NCI-H146 treated with DMSO at 0.1 percent for 48 hours (cell line): ENCODE data around the gene CDYL2.
A peak's percentile ranks its signal among the peaks of the same experiment; 100 is the strongest.
"Not testable (repeated sequence)": the region's sequence is repeated elsewhere in the genome, so short reads cannot be mapped to it uniquely, and the experiment has no call there.

Source experiments
- DNase-seq: peaks from one replicate; lab custom pipeline; 2025; ENCODE audit not compliant: unreplicated experiment; lab: John Stamatoyannopoulos, UW

The CDYL2 gene, protein sequence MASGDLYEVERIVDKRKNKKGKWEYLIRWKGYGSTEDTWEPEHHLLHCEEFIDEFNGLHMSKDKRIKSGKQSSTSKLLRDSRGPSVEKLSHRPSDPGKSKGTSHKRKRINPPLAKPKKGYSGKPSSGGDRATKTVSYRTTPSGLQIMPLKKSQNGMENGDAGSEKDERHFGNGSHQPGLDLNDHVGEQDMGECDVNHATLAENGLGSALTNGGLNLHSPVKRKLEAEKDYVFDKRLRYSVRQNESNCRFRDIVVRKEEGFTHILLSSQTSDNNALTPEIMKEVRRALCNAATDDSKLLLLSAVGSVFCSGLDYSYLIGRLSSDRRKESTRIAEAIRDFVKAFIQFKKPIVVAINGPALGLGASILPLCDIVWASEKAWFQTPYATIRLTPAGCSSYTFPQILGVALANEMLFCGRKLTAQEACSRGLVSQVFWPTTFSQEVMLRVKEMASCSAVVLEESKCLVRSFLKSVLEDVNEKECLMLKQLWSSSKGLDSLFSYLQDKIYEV

DNA sequence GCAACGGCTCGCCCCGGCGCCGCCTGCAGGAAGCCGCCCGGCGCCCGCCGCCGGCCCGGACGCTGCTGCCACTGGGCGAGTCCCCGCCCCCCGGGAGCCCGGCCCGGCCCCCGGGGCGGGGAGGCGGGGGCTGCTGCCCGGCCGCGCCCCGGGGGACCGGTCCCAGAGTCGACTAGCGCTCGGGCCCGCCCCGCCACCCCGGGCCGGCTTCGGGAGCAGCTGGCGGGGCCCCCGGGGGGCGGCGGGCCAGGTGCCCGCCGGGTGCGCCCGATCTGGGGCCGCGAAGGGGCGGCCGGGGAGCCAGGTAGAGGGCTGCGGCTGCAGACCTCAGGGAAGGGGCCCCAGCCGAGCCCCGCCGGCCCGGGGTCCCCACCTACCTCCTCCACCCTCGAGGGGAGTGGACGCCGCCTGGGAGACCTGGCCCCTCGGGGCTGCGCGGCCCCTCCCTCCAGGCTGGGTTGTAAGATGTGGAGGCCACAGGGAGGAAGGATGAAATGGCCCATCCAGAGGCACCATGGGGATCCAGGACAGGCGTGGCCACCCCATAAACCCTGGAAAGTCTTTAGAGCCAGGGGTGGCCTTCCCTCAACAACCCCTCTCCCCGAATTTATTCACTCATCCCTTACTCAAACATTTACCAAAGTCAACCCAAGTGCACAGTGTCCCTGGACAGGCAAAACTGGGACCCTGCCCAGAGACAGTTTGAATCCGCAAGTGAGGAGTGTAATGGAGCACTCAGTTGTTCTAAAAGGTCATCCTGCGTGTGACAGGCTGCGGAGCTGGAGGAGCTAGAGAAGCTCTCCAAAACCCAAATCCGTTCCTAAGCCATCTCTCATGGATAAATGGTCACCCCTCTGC lies at the start of gene CDYL2:
TSS of gene CDYL2 (minus strand) at position 73 of the 858 bp plus-strand sequence. CDS start 425 bp downstream, outside the sequence.
- DNase-seq: no peak

DNA sequence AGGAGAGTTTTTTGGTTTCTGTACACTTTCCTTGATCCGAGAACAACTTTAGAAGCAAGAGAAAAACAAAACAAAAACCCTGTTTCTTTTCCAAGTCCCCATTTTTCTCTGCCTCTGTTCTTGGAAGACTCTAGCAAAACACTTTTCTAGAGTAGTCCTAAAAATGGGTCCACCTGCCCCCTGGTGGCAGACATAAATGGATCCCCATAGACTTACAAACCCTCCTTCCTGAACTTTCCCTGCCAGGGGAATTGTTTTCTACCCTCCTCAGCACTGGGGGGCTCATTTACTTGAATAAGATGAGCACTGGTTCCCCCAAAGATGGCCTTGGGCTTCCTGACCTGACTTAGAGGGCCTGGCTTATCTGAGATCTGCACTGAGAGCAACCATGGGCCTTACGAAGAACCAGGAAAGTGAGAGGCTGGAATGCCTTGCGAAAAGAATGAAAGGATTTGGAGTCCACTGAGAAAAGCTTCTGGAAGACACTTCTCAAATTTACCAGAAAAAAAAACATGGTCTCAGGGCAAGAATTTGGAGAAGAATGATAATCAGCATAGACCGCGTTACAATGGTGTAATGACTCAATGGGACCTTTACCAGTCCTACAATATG lies 48.0 kb upstream of the CDYL2 start:
- no peak for DNase-seq

DNA sequence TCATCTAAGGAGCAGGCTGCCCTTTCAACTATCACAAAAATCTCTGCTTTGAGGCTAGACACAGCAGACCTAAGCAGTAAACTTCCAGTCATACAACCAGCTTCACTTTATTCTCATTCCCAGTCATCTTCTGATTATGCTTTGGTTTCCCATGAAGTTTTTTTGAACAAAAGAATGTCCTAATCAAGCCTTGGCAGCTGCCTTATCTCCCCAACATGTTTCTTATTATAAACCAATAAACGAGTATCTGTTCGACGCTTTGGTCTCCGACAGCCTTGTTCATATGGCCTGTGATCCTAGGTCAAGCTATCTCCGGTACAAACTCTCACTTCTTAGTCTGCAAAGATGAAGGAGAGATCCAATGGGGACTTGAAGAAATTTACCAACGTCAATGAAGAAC lies 47.4 kb upstream of the CDYL2 start:
- DNase-seq: no peak

DNA sequence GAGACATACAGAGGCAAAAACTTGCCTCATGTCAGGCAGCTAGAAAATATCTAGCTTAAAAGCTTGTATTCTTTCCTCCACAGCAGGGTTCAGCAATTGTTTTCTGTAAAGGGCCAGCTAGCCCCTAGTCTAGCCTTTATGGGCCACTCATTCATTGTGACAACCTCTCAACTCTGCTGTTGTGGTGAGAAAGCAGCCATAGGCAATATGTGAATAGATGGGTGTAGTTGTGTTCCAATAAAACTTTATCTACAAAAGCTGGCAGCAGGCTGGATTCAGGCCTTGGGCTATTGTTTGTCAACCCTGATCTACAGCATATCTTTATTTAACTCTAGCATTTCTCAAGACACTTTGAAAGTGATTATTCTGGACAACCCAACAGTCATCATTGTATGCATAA lies 46.4 kb upstream of the CDYL2 start:
- no peak for DNase-seq

DNA sequence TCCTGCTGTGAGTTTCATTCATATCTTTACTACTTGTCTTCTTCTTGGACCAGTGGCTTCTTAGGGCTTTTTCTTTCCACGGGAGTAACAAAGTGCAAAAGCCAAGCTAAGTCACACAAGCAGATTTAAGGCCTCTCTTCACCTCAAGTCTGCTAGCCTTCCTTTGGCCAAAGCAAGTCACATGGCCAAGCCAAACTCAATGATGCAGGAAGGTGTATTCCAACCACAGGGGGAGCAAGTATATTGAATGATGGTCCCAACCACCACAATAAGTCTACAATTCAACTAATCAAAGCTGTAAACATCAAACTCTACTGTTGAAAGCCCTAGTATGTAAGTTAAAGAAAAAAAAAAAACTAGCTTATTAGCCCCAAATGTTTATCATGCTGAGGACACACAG lies 44.5 kb upstream of the CDYL2 start:
- no peak for DNase-seq

DNA sequence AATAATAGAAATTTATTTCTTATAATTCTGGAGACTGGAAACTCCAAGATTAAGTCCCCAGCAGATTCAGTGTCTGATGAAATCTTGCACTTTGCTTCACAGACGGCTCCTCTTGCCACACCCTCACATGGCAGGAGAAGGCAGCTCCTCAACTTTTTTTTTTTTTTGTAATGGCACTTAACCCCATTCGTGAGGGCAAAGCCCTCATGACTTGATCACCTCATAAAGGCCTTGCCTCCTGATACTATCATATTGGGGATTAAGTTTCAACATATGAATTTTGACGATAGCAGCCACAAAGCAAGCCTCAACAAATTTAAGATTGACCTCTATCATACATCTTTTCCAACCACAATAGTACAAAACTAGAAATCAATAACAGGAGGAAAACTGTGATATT lies 42.3 kb upstream of the CDYL2 start:
- DNase-seq: no peak

DNA sequence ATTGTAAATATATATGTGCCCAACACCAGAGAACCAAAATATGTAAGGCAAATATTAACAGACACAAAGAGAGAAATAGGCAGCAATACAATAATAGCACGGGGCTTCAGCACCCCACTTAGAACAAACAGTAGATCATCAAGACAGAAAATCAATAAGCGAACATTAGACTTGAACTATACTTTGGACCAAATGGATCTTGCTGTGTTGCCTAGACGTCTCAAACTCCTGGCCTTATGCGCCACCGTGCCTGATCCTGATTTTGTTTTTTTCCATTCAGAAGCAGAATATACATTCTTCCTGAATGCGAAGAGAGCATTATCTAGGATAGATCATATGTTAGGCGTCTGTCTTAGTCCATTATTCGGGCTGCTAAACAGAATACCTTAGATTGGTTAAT lies 41.9 kb upstream of the CDYL2 start:
- DNase-seq: no peak

DNA sequence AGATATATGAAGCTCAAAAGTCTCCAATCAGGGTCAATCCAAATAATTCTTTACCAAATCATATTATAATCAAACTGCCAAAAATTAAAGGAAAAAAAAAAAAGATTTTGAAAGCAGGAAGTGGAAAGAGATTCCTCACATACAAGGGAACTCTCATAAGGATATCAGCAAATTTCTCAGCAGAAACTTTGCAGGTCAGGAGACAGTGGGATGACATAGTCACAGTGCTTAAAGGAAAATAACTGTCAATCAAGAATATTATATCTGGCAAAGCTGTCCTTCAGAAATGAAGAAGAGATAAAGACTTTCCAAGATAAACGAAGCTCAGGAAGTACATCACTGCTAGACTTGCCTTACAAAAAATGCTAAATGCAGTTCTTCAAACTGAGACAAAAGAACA lies 40.0 kb upstream of the CDYL2 start:
- no peak for DNase-seq

DNA sequence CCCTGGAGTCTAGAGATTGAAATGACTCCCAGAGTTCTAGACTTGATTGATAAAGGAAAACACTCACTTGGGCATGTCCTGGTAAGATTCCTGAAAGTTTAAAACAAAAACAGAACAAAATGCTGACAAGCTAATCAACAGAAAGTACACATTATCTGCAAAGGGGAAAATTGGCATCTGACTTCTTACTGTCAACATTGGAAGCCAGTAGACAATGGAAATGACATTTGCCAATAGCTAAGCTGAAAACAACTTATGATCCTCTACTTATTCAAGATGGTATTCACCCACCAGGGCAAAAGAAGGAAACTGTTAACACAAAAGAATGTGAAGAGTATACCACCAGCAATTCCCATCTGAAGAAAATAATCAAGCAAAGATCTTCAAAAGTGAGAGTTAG lies 36.8 kb upstream of the CDYL2 start:
- DNase-seq: no peak

DNA sequence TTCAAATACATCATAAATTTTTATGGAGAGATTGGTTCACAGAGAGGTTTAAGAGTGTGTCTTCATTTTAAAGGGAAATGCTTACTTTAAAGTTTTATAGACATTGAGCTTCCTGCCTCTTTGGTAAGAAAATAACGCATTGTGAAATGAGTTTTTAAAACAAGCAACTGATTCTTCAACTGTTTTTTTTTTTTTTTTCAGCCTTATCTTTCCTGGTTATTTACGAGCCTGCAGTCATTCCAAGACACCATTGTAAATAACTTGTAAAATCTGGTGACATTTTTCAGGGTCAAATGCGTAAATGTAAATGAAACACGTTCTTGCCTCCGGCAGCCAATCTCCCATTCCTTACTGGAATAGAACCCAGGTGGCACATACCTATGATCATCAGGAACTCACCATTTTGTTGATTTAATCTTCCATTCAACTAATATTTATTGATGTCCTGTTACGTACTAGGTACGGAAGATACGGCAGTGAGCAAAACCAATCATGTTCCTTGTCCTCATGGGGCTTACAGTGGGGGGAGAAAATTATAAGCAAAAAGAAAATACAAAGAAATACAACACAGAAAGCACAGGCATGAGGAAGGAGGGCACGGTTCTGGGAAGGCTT lies 33.2 kb upstream of the CDYL2 start:
- DNase-seq: no peak

DNA sequence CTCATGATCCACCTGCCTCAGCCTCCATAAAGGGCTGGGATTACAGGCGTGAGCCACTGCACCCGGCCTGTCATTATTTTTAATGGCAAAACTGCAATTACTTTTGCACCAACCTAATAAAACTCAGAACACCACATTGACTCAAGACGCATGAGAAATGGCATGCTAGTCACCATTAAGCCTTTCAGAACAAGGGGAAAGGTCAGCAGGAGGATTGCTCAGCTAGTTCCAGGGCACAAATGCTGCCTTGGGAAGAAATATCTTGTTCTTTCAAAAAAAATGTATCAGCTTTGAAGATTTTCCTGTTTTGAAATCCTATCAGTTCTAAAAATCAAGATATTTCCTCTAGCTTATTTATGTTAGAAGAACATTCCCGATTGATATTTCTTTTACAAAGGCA lies 32.4 kb upstream of the CDYL2 start:
- no peak for DNase-seq

DNA sequence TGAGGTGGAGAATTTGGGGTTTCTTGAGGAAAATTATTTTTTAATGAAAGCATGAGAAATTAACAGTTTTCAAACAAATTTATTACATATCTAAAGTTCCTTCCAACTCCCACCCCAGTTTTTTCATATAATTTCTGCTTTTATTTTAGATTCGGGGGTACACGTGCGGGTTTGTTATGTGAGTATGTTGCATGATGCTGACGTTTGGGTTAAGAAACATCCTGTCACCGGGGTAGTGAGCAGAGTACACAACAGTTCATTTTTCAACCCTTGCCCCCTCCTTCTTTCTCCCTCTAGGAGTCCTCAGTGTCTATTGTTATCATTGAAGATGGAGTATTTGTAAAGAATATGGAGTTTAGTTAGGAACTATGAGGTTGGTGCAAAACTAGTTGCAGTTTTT lies 31.8 kb upstream of the CDYL2 start:
- no peak for DNase-seq

DNA sequence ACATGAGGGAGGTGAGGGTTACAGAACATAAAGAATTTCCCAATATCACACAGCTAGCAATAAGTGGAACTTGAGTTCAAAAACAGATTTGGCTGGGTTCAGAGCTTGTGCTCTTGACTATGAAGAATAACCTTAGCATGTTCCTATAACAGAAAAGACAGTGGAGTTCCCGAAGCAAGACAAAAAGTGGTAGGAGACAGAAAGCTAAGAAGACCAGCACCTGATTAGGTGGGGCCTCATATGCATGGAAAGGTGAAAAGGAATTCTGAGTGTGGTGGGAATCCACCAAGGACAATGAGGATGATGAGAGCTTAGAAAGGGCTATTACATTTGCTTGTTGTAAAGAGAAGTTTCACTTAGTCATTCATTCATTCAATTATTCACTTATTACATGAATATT lies 26.6 kb upstream of the CDYL2 start:
- DNase-seq: no peak

DNA sequence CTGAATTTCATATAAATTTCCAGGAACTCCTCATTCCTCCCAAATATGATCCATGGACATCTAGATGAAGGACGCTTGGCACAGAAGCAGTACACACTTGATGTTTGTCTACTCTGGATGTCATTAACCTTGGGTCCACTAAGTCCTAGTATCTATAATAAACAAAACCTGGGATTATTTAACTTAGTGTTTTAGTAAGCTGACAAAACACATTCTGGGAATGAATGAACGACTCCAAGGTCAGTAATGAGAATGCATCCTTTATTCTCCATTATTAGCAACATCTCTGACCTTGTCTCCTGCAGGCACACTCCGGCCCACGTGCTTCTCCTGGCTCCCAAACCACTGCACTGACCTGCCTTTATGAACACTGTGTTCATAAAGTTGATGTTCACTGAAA lies 24.1 kb upstream of the CDYL2 start:
- no peak for DNase-seq

DNA sequence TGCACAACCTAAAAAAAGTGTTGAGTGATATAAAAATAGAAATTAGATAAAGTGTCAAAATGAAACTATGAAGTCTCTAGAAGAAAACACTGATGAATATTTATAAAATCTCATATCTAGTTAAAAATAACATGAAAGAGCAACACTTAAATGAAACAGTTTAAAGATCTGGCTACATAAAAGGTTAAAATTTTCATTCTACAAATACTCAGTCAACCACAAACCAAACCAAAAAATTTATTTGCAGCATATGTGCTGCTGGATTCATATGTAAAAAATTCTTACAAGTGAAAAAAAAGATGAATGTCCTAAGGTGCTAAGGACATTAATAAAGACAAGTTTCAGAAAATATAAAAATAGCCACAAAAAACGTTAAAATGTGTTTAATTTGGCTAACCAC lies 22.6 kb upstream of the CDYL2 start:
- DNase-seq: no peak

DNA sequence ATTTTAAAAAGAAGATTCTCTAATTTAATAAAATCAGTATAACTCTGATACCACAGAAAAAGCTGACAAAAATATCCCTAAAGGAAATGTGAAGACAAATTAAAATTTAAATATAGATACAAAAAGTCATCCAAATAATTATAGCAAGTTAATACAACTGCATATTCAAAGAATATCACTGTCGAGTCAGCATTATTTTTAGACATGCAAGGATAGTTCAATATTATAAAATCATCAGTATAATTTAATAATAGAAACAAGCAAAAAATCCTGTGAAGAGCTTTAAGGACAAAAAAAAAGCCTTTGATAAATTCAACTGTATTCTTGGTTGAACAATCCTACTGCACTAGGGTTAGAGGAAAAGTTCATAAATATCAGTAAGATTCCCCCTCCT lies 21.0 kb upstream of the CDYL2 start:
- no peak for DNase-seq

DNA sequence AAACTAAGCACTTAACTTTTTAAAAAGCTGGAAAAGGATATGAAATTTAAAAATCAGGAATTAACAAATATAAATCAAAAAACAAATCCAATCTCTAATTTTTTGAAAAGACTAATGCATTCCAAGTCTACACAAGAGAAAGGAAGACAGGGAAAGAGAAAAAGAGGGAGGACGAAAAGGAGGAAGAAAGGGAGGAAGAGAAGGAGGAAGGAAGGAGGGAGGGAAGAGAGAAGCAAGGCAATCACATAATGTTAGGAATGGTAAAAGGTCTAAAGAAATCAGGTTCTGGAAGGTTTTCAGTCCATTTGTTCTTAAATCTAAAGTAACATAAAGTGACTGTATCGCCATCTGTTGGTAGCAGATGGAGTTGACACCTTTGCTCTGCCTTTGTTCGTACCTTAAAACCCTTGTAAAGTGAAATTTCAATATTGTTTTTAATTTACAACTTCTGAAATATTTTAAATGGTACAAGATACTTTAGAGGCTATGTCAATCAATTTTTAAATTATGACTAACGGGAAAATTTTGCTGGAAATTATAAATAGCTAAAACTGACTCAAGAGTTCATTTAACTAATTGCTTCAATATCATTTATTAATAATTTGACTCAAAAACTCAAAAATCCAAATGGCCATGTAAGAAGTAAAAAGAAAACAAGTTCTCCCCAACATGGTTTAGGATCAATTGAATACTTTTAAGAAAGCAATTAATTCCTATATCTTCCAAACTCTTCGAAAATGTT lies 20.4 kb upstream of the CDYL2 start:
- peak; percentile 2 for DNase-seq

DNA sequence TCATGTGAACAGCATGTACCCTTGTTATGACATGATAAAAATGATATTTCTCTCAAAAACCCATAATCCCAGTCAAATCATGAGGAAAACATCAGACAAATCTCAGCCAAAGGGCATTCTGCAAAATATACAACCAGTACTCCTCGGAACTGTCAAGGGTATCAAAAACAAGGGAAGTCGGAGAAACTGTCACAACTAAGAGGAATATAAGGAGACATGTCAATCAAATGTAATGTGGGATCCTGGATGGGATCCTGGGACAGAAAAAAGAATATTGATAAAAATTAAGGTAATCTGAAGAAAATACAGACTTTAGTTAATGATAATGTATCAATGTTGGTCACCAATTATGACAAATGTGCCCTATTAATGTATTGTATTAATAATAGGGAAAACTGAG lies 15.6 kb upstream of the CDYL2 start:
- DNase-seq: no peak

DNA sequence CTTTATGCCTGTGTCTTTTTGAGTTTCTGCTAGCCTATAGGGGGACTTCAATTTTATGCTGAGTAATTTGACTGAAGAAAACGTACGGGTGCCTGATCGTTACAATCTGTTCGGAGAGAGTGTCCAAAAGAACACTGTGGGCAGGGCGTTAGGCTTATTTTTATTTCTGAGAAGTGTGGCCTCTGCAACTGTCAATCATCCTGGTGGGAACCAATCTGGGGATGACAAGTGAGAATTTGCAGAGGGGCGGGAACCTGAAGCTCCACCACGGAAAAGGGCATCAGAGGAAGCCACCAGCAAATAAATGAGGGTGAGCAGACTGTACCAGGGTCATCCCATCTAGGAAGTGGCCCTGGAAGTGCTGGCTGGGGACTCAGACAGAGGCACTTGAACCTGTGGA lies 12.0 kb upstream of the CDYL2 start:
- DNase-seq: no peak

DNA sequence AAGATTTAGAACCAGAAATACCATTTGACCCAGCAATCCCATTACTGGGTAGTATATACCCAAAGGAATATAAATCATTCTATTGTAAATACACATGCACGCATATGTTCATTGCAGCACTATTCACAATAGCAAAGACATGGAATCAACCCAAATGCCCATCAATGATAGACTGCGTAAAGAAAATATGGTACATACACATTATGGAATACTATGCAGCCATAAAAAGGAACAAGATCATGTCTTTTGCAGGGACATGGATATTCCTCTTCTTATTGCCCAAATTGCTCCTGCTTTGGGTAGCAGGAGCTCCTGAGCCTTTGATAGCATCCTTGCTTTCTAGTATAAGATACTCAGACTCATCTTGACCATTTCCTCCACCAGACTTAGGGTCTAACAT lies 10.9 kb upstream of the CDYL2 start:
- not testable (repeated sequence) for DNase-seq

DNA sequence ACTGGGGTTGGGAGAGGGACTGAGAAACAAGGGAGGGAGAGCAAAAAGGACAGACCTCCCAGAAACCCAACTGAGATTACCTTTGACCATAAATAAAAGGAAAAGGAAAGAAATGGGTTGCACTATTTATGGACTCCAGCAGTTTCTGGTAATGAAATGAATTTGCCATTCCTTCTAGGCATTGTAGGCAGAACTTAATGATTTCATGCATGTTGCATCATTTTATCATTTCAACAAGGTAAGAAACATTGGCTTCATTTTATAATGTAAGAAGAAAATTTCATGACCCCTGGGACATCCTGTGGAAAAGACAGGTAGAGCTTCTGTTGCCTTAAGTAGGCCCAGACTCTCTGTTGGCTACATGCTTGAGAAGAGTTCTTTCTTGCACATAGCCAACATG lies 8.2 kb upstream of the CDYL2 start:
- DNase-seq: no peak
